ENCODE data around the gene DND1. TPM values are rescaled to one million over a fixed set of nuclear protein-coding genes. Genes with fewer than 3 reads are reported as not detected.

DND1 gene
- total RNA-seq, 1 experiment from 2014 or later = 3.3 TPM

GRCh38 chr5:140664359-140665119 lies 8.8 kb downstream of the DND1 start, which contains the start of gene WDR55 (continued):
- TF ChIP-seq ZBTB43 (CRISPR knock-in tag; IDR thresholded peaks at IDR 0.05) (no peak), ZNF423 (CRISPR knock-in tag; IDR thresholded peaks at IDR 0.05) (no peak), ETV6 (CRISPR knock-in tag; IDR thresholded peaks at IDR 0.05) (peak; percentile 98), ESRRA (CRISPR knock-in tag; IDR thresholded peaks at IDR 0.05; ENCODE audit: borderline replicate concordance) (0 out of 2 replicates have a peak, but pooled peaks have one; percentile 50), ZNF263 (CRISPR knock-in tag; IDR thresholded peaks at IDR 0.05; ENCODE audit: low read depth) (no peak), PRRX2 (CRISPR knock-in tag; IDR thresholded peaks at IDR 0.05) (no peak), ATF2 (CRISPR knock-in tag; IDR thresholded peaks at IDR 0.05; ENCODE audit: borderline replicate concordance, low read depth) (no peak), TEAD1 (CRISPR knock-in tag; IDR thresholded peaks at IDR 0.05) (peak; percentile 94), ZNF219 (CRISPR knock-in tag; IDR thresholded peaks at IDR 0.05; ENCODE audit: borderline replicate concordance) (no peak), E2F5 (CRISPR knock-in tag; IDR thresholded peaks at IDR 0.05) (no peak), ELF4 (CRISPR knock-in tag; IDR thresholded peaks at IDR 0.05; ENCODE audit: low read depth) (no peak), FOXP4 (CRISPR knock-in tag; IDR thresholded peaks at IDR 0.05) (peak; percentile 70; the same call in 1 of the 2 replicates), NR3C1 (CRISPR knock-in tag; conservative IDR thresholded peaks at IDR 0.05; ENCODE audit: low read depth) (no peak), ZNF532 (CRISPR knock-in tag; IDR thresholded peaks at IDR 0.05; ENCODE audit: borderline replicate concordance) (no peak), CREB1 (CRISPR knock-in tag; IDR thresholded peaks at IDR 0.05) (0 out of 2 replicates have a peak, but pooled peaks have one; percentile 3)
- TF ChIP-seq, protein P1, sequence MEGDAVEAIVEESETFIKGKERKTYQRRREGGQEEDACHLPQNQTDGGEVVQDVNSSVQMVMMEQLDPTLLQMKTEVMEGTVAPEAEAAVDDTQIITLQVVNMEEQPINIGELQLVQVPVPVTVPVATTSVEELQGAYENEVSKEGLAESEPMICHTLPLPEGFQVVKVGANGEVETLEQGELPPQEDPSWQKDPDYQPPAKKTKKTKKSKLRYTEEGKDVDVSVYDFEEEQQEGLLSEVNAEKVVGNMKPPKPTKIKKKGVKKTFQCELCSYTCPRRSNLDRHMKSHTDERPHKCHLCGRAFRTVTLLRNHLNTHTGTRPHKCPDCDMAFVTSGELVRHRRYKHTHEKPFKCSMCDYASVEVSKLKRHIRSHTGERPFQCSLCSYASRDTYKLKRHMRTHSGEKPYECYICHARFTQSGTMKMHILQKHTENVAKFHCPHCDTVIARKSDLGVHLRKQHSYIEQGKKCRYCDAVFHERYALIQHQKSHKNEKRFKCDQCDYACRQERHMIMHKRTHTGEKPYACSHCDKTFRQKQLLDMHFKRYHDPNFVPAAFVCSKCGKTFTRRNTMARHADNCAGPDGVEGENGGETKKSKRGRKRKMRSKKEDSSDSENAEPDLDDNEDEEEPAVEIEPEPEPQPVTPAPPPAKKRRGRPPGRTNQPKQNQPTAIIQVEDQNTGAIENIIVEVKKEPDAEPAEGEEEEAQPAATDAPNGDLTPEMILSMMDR (IDR thresholded peaks at IDR 0.05) = no peak
- TF ChIP-seq, protein P2, sequence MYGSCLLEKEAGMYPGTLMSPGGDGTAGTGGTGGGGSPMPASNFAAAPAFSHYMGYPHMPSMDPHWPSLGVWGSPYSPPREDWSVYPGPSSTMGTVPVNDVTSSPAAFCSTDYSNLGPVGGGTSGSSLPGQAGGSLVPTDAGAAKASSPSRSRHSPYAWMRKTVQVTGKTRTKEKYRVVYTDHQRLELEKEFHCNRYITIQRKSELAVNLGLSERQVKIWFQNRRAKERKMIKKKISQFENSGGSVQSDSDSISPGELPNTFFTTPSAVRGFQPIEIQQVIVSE (CRISPR knock-in tag; IDR thresholded peaks at IDR 0.05; ENCODE audit: borderline replicate concordance) = no peak
- TF ChIP-seq, protein P3, sequence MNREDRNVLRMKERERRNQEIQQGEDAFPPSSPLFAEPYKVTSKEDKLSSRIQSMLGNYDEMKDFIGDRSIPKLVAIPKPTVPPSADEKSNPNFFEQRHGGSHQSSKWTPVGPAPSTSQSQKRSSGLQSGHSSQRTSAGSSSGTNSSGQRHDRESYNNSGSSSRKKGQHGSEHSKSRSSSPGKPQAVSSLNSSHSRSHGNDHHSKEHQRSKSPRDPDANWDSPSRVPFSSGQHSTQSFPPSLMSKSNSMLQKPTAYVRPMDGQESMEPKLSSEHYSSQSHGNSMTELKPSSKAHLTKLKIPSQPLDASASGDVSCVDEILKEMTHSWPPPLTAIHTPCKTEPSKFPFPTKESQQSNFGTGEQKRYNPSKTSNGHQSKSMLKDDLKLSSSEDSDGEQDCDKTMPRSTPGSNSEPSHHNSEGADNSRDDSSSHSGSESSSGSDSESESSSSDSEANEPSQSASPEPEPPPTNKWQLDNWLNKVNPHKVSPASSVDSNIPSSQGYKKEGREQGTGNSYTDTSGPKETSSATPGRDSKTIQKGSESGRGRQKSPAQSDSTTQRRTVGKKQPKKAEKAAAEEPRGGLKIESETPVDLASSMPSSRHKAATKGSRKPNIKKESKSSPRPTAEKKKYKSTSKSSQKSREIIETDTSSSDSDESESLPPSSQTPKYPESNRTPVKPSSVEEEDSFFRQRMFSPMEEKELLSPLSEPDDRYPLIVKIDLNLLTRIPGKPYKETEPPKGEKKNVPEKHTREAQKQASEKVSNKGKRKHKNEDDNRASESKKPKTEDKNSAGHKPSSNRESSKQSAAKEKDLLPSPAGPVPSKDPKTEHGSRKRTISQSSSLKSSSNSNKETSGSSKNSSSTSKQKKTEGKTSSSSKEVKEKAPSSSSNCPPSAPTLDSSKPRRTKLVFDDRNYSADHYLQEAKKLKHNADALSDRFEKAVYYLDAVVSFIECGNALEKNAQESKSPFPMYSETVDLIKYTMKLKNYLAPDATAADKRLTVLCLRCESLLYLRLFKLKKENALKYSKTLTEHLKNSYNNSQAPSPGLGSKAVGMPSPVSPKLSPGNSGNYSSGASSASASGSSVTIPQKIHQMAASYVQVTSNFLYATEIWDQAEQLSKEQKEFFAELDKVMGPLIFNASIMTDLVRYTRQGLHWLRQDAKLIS (CRISPR knock-in tag; IDR thresholded peaks at IDR 0.05; ENCODE audit: borderline replicate concordance) = no peak
- TF ChIP-seq, protein P4, sequence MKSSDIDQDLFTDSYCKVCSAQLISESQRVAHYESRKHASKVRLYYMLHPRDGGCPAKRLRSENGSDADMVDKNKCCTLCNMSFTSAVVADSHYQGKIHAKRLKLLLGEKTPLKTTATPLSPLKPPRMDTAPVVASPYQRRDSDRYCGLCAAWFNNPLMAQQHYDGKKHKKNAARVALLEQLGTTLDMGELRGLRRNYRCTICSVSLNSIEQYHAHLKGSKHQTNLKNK (CRISPR knock-in tag; IDR thresholded peaks at IDR 0.05) = no peak
